KOPT-K1 (cell line): ENCODE data around the gene TNIK.

ENCODE experiments used
- H3K27ac ChIP-seq: fragments of 200-600 bp; sonication (generic); 2 replicates; pipeline ENCODE4 v1.5.1; 2016; ENCODE audit warnings: antibody characterized with exemption, mild to moderate bottlenecking, low read depth, low read length; ENCODE audit not compliant: poor library complexity, severe bottlenecking
- H3K36me3 ChIP-seq: fragments of 200-600 bp; sonication (generic); 2 replicates; pipeline ENCODE4 v1.5.1; 2017; ENCODE audit warnings: antibody characterized with exemption, mild to moderate bottlenecking, low read length, moderate library complexity; ENCODE audit not compliant: insufficient read depth
- H3K9me3 ChIP-seq: fragments of 200-600 bp; sonication (generic); 2 replicates; pipeline ENCODE4 v1.5.1; 2017; ENCODE audit warnings: antibody characterized with exemption, low read length, mild to moderate bottlenecking; ENCODE audit not compliant: insufficient read depth, poor library complexity, severe bottlenecking

Gene TNIK

GRCh38 chr3:171213907-171214306 lies 246.3 kb downstream of the TNIK start:
- Histone ChIP-seq H3K27ac (no peak overlapping the region), H3K9me3 (no peaks in the 10 kb centered on the region), H3K36me3 (no peaks in the 10 kb centered on the region)

- no peaks in the 10 kb centered on the region for H3K9me3 ChIP-seq
- H3K27ac ChIP-seq = no peak overlapping the region
These were observed 247.0 kb downstream of the TNIK start for GRCh38 chr3:171213178-171213577.

GRCh38 chr3:171212648-171213047 lies 247.6 kb downstream of the TNIK start:
- Histone ChIP-seq H3K36me3 (no peaks in the 10 kb centered on the region), H3K9me3 (no peaks in the 10 kb centered on the region), H3K27ac (no peak overlapping the region)

More at GRCh38 chr3:171213178-171213577, 247.0 kb downstream of the TNIK start:
- H3K36me3 ChIP-seq = no peaks in the 10 kb centered on the region

GRCh38 chr3:171206283-171206682 lies 253.9 kb downstream of the TNIK start:
- H3K36me3 ChIP-seq = no peaks in the 10 kb centered on the region
- H3K27ac ChIP-seq = no peak overlapping the region
- H3K9me3 ChIP-seq = no peaks in the 10 kb centered on the region

GRCh38 chr3:171204942-171205341 lies 255.3 kb downstream of the TNIK start:
- Histone ChIP-seq H3K27ac (no peak overlapping the region), H3K36me3 (no peaks in the 10 kb centered on the region), H3K9me3 (no peaks in the 10 kb centered on the region)

- no peaks in the 10 kb centered on the region for H3K9me3 ChIP-seq
These were observed 258.4 kb downstream of the TNIK start for GRCh38 chr3:171201825-171202224.

GRCh38 chr3:171200750-171201088 lies 259.5 kb downstream of the TNIK start:
- Histone ChIP-seq H3K36me3 (no peaks in the 10 kb centered on the region), H3K27ac (no peak overlapping the region), H3K9me3 (no peaks in the 10 kb centered on the region)

More at GRCh38 chr3:171201825-171202224, 258.4 kb downstream of the TNIK start:
- Histone ChIP-seq H3K36me3 (no peaks in the 10 kb centered on the region), H3K27ac (no peak overlapping the region)

- no peaks in the 10 kb centered on the region for H3K36me3 ChIP-seq
- no peak overlapping the region for H3K27ac ChIP-seq
- no peaks in the 10 kb centered on the region for H3K9me3 ChIP-seq
These were observed 260.0 kb downstream of the TNIK start for GRCh38 chr3:171200052-171200749.

- H3K36me3 ChIP-seq = no peaks in the 10 kb centered on the region
- H3K27ac ChIP-seq = no peak overlapping the region
These were observed 260.8 kb downstream of the TNIK start for GRCh38 chr3:171199473-171199829.

GRCh38 chr3:171198781-171199472 lies 261.3 kb downstream of the TNIK start:
- no peaks in the 10 kb centered on the region for H3K9me3 ChIP-seq
- H3K27ac ChIP-seq = no peak overlapping the region
- H3K36me3 ChIP-seq = no peaks in the 10 kb centered on the region

More at GRCh38 chr3:171199473-171199829, 260.8 kb downstream of the TNIK start:
- H3K9me3 ChIP-seq = no peaks in the 10 kb centered on the region

GRCh38 chr3:171195686-171196085 lies 264.5 kb downstream of the TNIK start:
- no peak overlapping the region for H3K27ac ChIP-seq
- H3K9me3 ChIP-seq = no peaks in the 10 kb centered on the region

GRCh38 chr3:171194965-171195364 lies 265.2 kb downstream of the TNIK start:
- H3K27ac ChIP-seq = no peak overlapping the region
- no peaks in the 10 kb centered on the region for H3K9me3 ChIP-seq
- H3K36me3 ChIP-seq = no peaks in the 10 kb centered on the region

More at GRCh38 chr3:171195686-171196085, 264.5 kb downstream of the TNIK start:
- no peaks in the 10 kb centered on the region for H3K36me3 ChIP-seq

- Histone ChIP-seq H3K27ac (no peak overlapping the region), H3K9me3 (no peaks in the 10 kb centered on the region), H3K36me3 (no peaks in the 10 kb centered on the region)
These were observed 266.5 kb downstream of the TNIK start for GRCh38 chr3:171193693-171194092.

GRCh38 chr3:171192176-171192854 lies 267.9 kb downstream of the TNIK start:
- Histone ChIP-seq H3K9me3 (no peaks in the 10 kb centered on the region), H3K36me3 (no peaks in the 10 kb centered on the region), H3K27ac (no peak overlapping the region)

GRCh38 chr3:171190668-171191067 lies 269.5 kb downstream of the TNIK start:
- Histone ChIP-seq H3K27ac (no peak overlapping the region), H3K36me3 (no peaks in the 10 kb centered on the region)

More at GRCh38 chr3:171190668-171191067, 269.5 kb downstream of the TNIK start:
- H3K9me3 ChIP-seq = no peaks in the 10 kb centered on the region
